HUDEP-2 (cell line): ENCODE measurements around the gene CARMIL1.
"Not testable (repeated sequence)": the region's sequence is repeated elsewhere in the genome, so short reads cannot be mapped to it uniquely, and the experiment has no call there.

ENCODE experiments used
- DNase-seq, 76 experiments: peaks; one replicate each; lab custom pipeline; 2025; ENCODE audit not compliant: unreplicated experiment in 76 of 76; lab: John Stamatoyannopoulos, UW

CARMIL1 gene

DNA sequence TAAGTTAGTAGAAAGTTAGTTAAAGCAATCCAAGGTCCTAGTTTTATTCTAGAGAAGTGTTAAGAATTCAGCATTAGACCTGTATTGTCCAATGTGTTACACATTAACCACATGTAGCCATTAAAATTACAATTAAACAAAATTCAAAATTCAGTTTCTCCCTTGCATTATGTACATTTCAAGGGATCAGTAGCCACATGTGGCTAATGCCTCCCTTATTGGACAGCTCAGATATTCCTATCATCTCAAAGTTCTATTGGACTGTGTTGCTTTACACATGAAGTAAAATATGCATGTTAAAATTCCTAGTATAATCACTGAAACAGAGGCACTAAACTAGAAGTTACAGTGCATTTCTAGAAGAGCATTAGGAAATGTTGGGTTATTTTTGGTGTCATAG is 265.7 kb downstream of the CARMIL1 start:
- DNase-seq: no peak

DNA sequence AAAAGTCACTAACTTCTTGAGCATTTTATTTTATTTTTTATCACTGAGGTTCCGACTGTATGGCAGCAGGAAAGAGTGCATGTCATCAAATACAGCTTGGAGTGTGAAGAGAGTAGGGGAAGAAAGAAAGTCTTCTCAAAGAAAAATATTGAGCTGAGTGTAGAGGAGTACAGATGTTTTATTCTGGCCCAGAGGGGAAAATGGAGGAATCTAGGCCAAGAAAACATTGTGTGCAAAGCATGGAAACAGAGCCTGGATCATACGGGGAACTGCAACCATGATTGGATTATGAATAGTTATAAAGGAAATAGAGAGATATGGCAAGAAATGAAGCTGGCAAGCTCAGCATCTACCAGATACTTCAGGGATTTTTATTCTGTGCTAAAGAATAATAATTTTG is 268.6 kb downstream of the CARMIL1 start:
- DNase-seq: no peak

DNA sequence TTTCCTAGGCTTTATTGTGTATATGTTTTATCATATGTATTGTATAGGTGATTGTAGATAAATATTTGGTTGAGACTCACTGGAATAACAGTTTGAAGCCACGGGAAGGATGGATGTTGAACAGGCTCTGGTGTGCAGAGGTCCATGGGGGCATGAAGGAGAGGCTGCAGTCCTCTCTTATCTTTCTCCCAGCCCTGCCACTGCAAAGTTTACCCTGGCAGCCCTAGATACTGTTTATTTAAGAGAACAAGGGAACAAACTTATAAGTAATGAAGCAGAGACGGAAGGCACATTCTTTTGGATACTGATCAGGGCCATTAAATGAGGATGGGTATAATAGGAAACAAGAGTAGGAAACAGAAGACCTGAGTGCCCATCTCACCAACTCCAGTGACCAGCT is 269.3 kb downstream of the CARMIL1 start:
- peak in 2 of 76 experiments; percentile 13 to 28 for DNase-seq

DNA sequence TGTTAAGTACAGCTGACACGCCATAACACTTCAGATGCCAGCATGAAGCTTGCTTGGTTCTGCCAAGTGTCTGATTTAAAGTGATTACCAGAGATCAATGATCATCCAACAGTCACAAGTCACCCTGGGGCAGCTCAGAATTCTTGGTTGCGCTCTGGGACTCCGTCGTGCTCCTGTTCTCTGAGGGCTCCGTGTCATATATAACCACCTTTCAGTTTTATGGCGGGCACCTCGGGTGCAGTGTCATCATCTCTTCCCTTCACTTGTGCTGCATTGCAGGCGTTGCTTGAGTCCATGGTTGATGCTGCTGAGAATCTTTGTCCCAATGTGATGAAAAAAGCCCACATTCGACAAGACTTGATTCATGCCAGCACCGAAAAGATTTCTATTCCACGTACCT is 271.5 kb downstream of the CARMIL1 start:
- DNase-seq: no peak

DNA sequence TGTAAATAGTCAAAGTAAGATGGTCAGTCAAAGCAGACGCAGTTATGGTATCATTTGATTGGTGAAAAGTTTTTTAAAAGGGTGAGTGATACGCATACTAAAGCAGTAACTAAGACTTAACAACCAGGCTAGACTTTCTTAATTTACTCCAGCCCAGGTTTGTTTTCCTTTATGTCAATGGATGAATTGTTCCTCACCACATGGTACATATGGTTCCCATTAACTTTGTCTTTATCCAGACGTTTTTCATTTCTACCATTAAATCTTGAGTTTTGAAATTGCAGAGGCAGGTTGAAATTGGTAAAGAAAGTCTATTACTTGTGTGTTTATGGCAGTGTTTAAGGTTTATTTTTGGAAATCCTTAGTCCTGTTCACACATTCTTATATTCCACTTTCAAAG is 274.3 kb downstream of the CARMIL1 start:
- no peak for DNase-seq

DNA sequence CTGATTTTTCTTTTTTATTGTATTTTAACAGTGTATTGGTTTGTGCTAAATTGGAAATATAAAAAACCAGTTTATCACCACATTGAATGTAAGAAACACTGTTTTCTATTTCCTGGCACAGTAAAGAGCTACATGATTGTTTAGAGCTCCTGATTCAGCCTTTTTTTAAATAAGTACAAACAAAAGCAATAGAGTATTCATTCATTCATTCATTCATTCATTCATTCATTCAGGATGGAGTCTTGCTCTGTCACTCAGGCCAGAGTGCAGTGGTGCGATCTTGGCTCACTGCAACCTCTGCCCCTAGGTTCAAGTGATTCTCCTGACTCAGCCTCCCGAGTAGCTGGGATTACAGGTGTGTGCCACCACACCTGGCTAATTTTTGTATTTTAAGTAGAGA is 276.0 kb downstream of the CARMIL1 start:
- DNase-seq: no peak

DNA sequence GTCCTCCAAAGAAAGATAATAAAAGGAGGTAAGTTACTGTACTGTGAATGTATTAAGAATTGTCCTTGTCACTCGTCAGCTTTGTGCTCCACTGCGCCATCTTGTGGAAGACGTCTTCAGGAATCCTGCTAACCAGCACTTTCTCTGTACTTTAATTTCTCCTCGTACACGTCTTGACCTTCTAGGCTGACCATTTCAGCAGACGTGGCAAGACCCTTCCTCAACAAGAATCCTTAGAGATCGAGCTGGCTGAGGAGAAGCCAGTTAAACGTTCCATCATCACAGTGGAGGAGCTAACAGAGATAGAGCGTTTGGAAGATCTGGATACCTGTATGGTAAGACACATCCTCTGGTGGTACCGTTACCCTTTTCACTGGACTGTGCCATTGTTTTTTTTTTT is 277.3 kb downstream of the CARMIL1 start:
- DNase-seq: peak in 72 of 76 experiments; percentile 20 to 93 (median 76)

DNA sequence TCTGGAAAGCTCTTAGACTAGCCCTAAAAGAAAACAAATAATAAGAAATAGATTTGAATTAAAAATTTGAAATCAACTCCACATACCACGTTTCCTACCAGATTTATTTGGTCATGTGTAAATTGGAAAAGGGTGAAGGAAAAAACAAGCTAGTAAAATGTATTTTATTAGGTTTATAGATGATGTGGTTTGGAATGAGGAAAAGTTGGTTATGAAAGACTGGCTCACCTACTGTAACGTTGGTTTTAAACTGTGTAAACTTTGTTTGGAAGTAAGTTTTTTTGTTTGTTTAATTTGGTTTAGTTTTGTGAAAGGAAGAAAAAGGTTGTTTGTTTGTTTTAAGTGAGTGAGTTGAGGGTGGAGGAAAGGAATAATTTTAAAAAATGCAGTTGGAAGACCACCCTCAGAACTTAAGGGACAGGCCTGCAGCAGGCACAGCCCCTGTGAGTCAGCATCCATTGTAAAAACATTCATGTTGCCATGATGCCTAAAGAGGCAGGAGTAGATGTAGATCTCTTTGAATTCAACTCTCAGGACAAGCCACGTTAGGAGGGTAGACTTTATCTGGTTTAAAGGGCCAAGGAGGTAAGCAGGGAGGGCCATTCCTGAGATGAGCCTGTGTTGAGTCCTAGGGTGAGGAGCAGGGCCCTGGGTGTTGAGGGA is 279.1 kb downstream of the CARMIL1 start:
- DNase-seq: no peak

DNA sequence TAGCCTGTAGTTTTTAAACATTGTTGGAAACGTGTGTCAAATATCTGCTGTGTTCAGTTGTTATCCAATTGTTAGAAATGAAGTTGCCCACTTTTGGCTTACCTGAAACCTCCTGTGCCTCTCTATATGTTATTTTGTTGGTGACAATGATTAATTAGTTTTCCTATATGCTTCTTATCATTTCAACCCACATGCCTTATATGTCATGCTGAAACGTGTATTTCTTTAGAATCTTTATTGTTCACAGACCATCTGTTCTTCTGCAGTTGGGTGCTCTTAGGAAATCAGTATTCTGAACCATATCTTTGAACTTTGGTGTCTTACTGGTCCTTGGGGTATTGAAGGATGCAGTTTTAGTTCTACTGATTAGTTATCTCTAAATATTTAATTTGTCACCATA is 281.7 kb downstream of the CARMIL1 start:
- DNase-seq: peak in 2 of 76 experiments; percentile 12 to 21

DNA sequence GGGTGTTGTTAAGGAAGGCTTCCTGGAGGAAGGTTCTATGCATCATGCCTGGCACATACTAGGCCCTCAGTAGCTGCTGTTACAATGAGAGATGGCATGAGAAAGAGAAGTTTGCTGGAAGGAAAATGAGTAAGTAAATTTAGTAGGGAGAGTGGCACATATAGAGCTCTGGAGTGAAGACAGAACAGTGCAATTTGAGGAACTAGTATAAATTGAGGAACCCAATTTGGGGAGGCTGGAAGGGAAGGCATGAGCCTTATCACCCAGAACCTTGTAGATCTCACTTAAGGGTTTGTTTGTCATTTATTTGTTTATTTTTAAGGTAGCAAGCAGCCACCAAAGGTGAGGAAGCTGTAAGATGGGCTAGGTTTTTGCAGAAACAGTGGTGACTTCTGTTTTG is 285.8 kb downstream of the CARMIL1 start:
- no peak for DNase-seq

DNA sequence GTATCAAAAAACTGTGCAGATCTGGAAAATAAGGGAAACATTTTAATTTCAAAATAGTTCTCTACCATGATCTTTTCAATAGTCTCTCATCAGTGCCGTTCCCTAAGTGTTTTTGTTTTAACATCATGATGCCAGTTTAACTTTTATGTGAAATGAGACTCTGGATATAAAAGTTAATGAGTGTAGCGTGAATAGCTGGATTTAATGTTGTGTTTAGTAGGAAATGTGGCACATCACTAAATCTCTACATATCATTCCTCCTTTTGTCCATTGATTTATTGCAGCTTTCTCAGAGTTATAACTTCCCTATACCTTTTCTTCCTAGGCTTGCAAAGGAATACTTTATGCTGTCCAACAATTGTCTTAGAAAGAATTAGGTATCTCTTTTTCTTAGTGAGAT is 291.4 kb downstream of the CARMIL1 start:
- DNase-seq: no peak

DNA sequence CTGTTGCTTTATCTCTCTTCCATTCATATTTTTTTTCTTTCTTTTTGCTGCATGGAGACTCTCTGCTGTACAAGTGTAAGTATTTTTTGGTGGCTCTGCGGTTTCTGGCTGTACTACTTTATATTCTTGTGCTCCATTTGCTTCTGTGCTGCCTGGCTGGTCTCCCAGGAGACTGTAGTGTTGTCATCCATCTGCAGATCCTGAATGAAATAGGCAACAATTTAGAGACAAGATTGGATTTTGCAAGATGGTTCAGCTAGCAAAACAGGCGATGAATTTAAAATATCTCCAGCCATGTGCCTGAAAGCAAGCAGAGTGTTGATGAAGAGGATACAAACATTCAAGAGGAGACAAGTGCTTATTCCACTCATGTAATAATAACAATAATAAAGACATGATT is 297.7 kb downstream of the CARMIL1 start:
- DNase-seq: no peak

DNA sequence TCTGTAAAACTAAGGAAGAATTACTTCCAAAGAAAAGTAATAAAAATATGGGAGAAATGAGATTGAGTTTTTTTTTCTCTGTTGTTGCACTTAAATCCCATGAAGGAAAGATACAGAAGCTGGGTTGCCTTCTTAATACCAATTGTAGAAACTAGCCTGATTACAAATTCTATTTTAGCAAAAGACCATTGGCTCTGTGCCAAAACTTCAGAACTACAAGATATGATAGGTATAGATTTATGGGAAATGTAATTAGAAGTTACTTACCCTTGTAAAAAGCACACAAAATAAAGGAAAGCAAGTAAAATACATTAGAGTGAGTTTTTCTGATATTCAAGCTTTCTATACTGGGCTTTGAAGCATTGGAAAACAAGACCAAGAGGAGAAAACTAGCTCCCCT is 299.4 kb downstream of the CARMIL1 start:
- no peak for DNase-seq

DNA sequence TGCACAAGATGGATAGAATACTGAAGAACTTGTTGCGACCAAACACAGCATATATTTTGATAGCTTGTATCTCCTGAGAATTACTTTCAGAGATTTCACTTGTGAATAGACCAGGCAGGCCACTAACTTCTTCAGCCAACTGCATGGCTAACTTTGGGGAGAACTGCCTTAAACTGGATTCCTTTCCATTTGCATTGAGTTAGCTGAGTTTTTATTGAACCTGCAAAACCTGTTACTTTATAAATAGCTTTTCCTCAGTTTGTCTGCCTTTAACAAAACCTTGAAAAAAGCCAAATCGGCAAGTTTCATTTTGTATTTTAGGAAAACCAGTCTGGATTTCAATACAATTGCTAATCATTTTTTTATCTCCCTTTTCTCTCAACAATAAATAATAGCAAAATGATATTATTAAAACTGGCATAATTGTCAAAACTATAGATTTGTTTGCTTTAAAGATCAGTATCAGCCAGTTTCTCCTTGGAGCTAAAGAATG is 300.3 kb downstream of the CARMIL1 start:
- no peak for DNase-seq

DNA sequence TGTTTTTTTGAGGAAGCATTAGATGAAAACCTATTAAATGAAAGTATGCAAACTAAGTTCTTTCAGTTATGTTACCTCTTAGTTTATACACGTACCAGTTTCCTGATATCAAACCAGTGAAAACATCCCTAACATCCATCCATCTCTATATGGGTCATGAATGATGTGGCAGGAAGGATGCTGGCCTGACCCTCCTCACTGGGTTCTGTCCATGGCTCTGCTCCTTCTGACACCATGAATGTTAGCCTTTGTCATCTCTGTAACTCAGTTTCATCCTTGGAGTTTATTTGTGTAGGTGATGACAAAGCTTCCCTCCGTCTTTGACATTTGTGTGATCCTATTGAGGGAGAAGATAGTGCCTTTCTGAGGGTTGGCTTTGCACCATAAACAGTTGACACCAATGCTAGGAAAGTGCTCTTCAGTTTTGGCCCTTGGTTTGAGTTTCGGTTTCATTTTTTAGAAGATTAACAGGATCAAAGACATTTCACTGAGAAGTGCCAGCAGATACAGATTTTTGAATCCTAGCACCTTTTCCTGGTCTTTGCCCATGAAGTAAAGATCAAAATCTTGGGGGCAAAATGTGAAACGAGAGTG is 300.8 kb downstream of the CARMIL1 start:
- no peak for DNase-seq

DNA sequence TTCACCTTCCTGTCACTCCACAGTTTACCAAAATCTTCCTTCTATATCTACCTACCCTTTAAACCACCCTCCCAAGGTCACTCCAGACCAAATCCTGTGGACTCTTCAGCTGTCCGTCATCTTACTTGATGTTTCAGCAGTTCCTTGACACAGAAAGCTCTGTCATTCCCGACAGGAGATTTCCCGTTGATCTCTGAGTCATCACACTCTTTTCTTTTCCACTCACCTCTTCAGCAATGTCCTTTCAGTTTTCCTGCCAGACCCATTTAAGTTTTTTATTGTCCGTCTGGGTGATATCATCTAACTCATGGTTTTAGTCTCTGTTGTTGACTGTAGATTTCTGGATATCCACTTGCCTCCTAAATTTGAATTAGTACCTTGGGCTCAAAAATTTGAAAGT is 302.9 kb downstream of the CARMIL1 start:
- no peak for DNase-seq

DNA sequence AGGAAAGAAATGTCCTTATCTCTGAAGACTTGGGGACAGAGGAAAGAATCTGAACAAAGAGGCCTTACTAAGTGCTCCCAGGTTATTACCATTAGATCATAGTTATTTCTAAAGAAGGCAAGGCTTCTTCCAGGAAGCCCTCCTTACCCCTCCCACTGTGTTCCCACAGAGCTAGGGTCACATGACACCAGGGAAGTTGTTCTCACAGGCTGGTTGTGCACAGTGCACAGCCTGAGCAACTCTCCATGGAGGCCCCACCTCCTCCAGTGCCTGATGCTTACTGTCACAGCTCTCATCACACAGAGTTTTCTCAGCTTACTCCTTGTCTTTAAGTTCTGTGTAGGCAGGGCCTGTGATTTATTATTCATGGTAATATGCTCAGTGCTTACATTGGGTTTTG is 303.9 kb downstream of the CARMIL1 start:
- DNase-seq: peak in 2 of 76 experiments; percentile 17 to 19

DNA sequence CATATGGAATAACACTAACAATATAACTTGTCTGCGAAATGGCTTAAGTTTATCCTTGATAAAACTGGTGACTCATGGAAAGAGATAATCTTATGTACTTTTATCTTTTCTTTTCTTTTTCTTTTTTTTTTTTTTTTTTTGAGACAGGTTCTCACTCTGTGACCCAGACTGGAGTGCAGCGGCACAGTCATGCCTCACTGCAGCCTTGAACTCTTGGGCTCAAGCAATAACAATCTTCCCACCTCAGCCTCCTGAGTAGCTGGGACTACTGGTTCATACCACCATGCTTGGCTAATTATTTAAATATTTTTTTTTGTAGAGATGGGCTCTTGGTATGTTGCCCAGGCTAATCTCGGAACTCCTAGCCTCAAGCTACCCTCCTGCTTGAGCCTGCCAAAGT is 304.7 kb downstream of the CARMIL1 start:
- DNase-seq: no peak

DNA sequence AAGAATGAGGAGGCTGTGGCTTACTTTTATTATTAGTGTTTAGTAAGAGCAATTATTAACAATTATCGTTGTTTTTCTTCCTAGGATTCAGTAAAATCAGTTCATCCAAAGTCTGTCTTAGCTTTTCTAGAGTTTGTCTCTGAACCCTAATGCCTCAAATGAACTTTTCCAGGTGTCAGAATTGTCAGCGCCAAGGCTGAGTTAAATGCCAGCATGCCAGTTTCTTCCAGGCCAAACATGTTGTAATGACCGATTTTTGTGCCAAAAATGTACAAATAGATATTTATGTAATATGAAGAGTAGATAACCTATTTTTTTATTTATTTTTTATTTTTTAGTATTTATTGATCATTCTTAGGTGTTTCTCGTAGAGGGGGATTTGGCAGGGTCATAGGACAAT is 306.1 kb downstream of the CARMIL1 start:
- DNase-seq: no peak

DNA sequence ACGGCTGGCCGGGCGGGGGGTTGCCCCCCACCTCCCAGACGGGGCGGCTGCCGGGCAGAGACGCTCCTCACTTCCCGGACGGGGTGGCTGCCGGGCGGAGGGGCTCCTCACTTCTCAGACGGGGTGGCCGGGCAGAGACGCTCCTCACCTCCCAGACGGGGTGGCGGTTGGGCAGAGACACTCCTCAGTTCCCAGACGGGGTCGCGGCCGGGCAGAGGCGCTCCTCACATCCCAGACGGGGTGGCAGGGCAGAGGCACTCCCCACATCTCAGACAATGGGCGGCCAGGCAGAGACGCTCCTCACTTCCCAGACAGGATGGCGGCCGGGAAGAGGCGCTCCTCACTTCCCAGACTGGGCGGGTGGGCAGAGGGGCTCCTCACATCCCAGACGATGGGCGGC is 306.9 kb downstream of the CARMIL1 start:
- not testable (repeated sequence) for DNase-seq

DNA sequence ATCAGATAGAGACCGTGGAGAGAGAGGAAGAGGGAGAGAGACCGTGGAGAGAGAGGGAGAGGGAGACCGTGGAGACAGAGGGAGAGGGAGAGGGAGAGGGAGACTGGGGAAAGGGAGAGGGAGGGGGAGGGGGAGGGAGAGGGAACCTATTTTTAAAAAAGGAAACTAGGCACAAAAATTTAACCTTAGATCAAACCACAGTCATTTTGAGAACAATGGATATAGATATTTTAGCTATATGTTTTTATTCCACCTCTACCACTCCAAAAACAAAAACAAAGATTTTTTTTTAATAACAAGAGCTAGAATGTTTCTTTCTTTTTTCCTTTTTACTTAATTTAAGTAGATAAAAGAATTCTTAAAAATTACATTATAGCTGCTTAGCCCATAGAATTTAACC is 307.8 kb downstream of the CARMIL1 start:
- no peak for DNase-seq

DNA sequence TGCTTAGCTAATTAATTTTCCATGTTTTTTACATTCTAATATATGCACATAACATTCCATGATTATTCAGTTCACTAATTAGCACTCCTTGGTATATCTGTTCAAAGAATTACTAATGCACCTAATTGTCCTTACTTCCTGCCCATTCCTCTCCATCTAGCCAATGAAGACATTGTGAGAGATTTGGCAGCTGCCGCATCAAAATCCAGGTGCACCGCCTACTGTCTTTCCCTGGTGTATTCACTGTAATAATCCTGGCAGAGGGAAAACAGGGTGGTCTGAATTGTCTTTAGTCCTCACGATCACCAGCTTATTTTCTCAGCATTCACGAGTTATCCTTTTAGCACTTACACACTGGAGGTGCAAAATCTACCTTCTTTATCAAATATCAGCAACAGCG is 311.8 kb downstream of the CARMIL1 start:
- no peak for DNase-seq
